Measurements from ENCODE around the gene DBX1.
"Not testable (repeated sequence)": the region's sequence is repeated elsewhere in the genome, so short reads cannot be mapped to it uniquely, and the experiment has no call there.

Gene DBX1

GRCh38 chr11:20201231-20201630, 41.0 kb upstream of the DBX1 start:
- H3K4me3 ChIP-seq (replicated peaks in 1 of 2; ENCODE audit: low read depth in 2 of 2, low read length in 2 of 2) = no peak overlapping the region
- no peak for DNase-seq (ENCODE audit: low read depth in 2 of 2)

GRCh38 chr11:20200331-20200955, 40.2 kb upstream of the DBX1 start:
- DNase-seq (ENCODE audit: low read depth in 2 of 2); H3K4me3 ChIP-seq (replicated peaks in 1 of 2; ENCODE audit: low read depth in 2 of 2, low read length in 2 of 2): not testable (repeated sequence)

More at GRCh38 chr11:20201231-20201630, 41.0 kb upstream of the DBX1 start:
- TF ChIP-seq CTCF (IDR thresholded peaks at IDR 0.05; ENCODE audit: low read depth, low read length) = no peak

- H3K4me3 ChIP-seq (replicated peaks in 1 of 2; ENCODE audit: low read depth in 2 of 2, low read length in 2 of 2) = no peak overlapping the region
- TF ChIP-seq CTCF (IDR thresholded peaks at IDR 0.05; ENCODE audit: low read depth, low read length) = no peak
- DNase-seq (ENCODE audit: low read depth in 2 of 2) = no peak
These were observed 37.6 kb upstream of the DBX1 start for GRCh38 chr11:20197881-20198280.

GRCh38 chr11:20194470-20194869, 34.2 kb upstream of the DBX1 start:
- DNase-seq (ENCODE audit: low read depth in 2 of 2) = no peak
- no peak overlapping the region for H3K4me3 ChIP-seq (replicated peaks in 1 of 2; ENCODE audit: low read depth in 2 of 2, low read length in 2 of 2)
- no peak for TF ChIP-seq CTCF (IDR thresholded peaks at IDR 0.05; ENCODE audit: low read depth, low read length)

- DNase-seq (ENCODE audit: low read depth in 2 of 2) = no peak
- no peak for TF ChIP-seq CTCF (IDR thresholded peaks at IDR 0.05; ENCODE audit: low read depth, low read length)
- H3K4me3 ChIP-seq (replicated peaks in 1 of 2; ENCODE audit: low read depth in 2 of 2, low read length in 2 of 2) = no peak overlapping the region
These were observed 33.0 kb upstream of the DBX1 start for GRCh38 chr11:20193307-20193706.

GRCh38 chr11:20192641-20193040, 32.4 kb upstream of the DBX1 start:
- DNase-seq (ENCODE audit: low read depth in 2 of 2) = no peak
- no peak overlapping the region for H3K4me3 ChIP-seq (replicated peaks in 1 of 2; ENCODE audit: low read depth in 2 of 2, low read length in 2 of 2)
- no peak for TF ChIP-seq CTCF (IDR thresholded peaks at IDR 0.05; ENCODE audit: low read depth, low read length)

GRCh38 chr11:20192151-20192550, 31.9 kb upstream of the DBX1 start:
- H3K4me3 ChIP-seq (replicated peaks in 1 of 2; ENCODE audit: low read depth in 2 of 2, low read length in 2 of 2) = no peak overlapping the region
- no peak for DNase-seq (ENCODE audit: low read depth in 2 of 2)
- no peak for TF ChIP-seq CTCF (IDR thresholded peaks at IDR 0.05; ENCODE audit: low read depth, low read length)
